ENCODE results near the gene PZP.

GRCh38 chr12:9211687-9212086 lies 3.5 kb upstream of the PZP start:
- TF ChIP-seq CTCF (IDR thresholded peaks at IDR 0.05) (no peak), ZFX (IDR thresholded peaks at IDR 0.05; ENCODE audit: borderline replicate concordance) (no peak)

Data from 22Rv1 (cell line).